HG03060 (cell line): ENCODE results near the gene KLF11.
"Not testable (repeated sequence)": the region's sequence is repeated elsewhere in the genome, so short reads cannot be mapped to it uniquely, and the experiment has no call there.

Experiments used
- ATAC-seq: cut with Tn5 transposase; IDR thresholded peaks from one replicate; pipeline ENCODE4 v1.9.1; 2021; ENCODE audit warnings: low read depth, moderate number of reproducible peaks; ENCODE audit not compliant: unreplicated experiment

KLF11 gene

DNA sequence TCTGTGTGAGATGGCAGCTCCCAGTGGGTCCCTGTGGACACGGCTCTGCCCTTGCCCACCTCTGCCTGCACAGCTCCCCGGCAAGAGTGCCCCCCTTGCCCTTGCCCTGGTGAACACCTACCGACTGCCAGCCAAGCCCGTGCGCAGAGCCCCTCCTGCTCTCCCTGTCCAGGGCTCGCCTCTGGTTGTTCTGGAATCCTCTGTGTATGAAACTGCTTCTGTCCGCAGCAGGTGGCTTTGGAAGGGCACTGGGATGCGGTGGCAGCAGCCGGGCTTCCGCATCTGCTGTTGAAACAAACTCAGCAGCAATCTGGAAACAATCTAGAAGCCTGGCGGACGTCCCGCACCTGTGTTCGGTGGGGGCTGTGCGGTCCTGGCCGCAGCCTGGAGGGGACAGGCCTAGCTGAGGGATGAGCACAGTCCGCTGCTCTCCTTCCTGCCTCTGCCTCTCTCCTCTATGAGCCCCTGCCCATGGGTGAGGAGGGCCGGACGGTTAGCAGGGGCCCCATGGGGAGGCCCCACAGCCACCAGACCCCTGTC, 34.0 kb upstream of the KLF11 start:
- no peak for ATAC-seq

DNA sequence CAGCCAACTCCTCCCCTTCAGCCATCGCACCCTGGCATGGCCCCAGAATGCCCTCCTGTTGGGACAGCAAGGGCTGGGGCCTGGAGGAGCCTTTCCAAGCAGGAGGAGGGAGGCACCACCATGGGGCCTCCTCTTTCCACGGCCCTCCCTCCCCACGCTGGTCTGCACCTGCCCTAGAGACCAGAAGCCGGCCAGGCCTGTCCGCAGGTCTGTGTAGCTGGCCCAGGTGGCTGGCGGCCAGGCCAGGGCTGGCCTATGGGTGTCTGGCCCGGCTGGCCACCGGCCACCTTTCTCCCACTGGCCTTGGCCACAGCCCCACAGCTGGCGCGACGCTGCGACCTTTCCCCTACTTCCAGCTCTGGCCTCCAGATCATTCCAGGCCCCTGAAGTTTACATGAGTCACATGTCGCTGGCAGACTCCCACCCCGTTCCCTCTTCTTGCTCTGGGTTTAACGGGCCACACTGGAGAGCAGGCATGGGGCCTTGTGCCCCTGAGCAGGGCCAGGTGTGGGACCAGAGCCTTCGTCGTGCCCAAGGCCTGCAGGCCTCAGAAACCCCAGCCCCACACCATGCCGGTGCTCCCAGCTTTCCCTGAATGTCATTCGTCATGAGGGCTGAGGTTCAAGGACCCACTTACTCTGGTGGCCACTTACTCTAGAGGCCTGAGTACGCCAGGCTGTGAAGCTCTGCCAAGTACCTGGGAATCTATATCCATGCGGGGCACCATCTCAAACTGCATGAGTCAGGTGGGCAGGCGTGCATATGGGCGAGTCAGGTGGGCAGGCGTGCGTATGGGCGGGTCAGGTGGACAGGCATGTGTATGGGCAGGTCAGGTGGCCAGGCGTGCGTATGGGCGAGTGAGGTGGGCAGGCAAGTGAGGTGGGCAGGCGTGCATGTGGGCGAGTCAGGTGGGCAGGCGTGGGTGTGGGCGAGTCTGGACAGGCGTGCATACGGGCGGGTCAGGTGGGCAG, 33.3 kb upstream of the KLF11 start:
- ATAC-seq: no peak

DNA sequence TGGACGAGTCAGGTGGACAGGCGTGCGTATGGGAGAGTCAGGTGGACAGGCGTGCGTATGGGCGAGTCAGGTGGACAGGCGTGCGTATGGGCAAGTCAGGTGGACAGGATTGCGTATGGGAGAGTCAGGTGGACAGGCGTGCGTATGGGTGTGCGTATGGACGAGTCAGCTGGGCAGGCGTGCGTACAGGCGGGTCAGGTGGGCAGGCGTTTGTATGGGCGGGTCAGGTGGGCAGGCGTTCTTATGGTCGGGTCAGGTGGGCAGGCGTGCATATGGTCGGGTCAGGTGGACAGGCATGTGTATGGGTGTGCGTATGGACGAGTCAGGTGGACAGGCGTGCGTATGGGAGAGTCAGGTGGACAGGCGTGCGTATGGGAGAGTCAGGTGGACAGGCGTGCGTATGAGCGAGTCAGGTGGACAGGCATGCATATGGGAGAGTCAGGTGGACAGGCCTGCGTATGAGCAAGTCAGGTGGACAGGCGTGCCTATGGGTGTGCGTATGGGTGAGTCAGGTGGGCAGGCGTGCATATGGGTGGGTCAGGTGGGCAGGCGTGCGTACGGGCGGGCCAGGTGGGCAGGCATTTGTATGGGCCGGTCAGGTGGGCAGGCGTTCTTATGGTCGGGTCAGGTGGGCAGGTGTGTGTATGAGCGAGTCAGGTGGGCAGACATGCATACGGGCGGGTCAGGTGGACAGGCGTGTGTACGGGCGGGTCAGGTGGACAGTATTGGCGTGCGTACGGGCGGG, 32.3 kb upstream of the KLF11 start:
- not testable (repeated sequence) for ATAC-seq

DNA sequence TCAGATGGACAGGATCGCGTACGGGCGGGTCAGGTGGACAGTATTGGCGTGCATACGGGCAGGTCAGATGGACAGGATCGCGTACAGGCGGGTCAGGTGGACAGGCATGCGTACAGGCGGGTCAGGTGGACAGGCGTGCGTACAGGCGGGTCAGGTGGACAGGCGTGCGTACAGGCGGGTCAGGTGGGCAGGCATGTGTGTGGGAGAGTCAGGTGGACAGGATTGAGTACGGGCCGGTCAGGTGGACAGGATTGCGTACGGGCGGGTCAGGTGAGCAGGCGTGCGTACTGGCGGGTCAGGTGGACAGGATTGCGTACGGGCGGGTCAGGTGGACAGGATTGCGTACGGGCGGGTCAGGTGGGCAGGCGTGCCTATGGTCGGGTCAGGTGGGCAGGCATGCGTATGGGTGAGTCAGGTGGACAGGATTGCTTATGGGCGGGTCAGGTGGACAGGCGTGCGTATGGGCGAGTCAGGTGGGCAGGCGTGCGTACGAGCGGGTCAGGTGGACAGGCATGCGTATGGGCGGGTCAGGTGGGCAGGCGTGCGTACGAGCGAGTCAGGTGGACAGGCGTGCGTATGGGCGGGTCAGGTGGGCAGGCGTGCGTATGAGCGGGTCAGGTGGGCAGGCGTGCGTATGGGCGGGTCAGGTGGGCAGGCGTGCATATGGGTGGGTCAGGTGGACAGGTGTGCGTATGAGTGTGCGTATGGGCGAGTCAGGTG, 31.6 kb upstream of the KLF11 start:
- not testable (repeated sequence) for ATAC-seq

DNA sequence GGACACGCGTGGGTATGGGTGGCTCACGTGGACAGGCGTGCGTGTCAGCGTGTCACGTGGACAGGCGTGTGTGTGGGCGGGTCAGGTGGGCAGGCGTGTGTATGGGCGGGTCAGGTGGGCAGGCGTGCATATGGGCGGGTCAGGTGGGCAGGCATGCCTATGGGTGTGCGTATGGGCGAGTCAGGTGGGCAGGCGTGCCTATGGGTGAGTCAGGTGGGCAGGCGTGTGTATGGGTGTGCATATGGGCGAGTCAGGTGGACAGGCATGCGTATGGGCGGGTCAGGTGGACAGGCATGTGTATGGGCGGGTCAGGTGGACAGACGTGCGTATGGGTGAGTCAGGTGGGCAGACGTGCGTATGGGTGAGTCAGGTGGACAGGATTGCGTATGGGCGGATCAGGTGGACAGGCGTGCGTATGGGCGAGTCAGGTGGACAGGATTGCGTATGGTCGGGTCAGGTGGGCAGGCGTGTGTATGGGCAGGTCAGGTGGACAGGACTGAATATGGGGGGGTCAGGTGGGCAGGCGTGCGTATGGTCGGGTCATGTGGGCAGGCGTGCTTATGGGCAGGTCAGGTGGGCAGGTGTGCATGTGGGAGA, 30.9 kb upstream of the KLF11 start:
- not testable (repeated sequence) for ATAC-seq

DNA sequence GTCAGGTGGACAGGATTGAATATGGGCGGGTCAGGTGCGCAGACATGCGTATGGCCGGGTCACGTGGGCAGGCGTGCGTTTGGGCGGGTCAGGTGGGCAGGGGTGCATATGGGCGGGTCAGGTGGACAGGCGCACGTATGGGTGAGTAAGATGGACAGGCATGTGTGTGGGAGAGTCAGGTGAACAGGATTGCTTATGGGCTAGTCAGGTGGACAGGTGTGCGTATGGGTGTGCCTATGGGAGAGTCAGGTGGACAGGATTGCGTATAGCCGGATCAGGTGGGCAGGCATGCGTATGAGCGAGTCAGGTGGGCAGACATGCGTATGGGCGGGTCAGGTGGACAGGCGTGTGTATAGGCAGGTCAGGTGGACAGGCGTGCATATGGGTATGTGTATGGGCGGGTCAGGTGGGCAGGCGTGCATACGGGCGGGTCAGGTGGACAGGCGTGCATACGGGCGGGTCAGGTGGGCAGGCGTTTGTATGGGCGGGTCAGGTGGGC, 30.3 kb upstream of the KLF11 start:
- ATAC-seq: no peak

DNA sequence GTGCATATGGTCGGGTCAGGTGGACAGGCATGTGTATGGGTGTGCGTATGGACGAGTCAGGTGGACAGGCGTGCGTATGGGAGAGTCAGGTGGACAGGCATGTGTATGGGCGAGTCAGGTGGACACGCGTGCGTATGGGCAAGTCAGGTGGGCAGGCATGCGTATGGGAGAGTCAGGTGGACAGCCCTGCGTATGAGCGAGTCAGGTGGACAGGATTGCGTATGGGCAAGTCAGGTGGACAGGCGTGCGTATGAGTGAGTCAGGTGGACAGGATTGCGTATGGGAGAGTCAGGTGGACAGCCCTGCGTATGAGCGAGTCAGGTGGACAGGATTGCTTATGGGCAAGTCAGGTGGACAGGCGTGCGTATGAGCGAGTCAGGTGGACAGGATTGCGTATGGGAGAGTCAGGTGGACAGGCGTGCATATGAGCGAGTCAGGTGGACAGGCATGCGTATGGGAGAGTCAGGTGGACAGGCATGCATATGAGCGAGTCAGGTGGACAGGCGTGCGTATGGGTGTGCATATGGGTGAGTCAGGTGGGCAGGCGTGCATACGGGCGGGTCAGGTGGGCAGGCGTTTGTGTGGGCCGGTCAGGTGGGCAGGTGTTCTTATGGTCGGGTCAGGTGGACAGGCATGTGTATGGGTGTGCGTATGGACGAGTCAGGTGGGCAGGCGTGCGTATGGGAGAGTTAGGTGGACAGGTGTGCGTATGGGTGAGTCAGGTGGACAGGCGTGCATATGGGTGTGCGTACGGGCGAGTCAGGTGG, 29.5 kb upstream of the KLF11 start:
- ATAC-seq: not testable (repeated sequence)

DNA sequence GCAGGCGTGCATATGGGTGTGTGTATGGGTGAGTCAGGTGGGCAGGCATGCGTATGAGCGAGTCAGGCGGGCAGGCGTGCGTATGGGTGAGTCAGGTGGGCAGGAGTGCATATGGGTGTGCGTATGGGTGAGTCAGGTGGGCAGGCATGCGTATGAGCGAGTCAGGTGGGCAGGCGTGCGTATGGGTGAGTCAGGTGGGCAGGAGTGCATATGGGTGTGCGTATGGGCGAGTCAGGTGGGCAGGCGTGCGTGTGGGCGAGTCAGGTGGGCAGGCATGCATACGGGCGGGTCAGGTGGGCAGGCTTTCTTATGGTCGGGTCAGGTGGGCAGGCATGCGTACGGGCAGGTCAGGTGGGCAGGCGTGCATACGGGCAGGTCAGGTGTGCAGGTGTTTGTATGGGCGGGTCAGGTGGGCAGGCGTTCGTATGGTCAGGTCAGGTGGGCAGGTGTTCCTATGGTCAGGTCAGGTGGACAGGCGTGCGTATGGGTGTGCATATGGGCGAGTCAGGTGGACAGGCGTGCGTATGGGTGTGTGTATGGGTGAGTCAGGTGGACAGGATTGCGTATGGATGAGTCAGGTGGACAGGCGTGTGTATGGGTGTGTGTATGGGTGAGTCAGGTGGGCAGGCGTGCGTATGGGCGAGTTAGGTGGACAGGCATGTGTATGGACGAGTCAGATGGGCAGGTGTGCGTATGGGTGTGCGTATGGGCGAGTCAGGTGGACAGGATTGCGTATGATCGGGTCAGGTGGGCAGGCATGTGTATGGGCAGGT, 28.7 kb upstream of the KLF11 start:
- ATAC-seq: no peak

DNA sequence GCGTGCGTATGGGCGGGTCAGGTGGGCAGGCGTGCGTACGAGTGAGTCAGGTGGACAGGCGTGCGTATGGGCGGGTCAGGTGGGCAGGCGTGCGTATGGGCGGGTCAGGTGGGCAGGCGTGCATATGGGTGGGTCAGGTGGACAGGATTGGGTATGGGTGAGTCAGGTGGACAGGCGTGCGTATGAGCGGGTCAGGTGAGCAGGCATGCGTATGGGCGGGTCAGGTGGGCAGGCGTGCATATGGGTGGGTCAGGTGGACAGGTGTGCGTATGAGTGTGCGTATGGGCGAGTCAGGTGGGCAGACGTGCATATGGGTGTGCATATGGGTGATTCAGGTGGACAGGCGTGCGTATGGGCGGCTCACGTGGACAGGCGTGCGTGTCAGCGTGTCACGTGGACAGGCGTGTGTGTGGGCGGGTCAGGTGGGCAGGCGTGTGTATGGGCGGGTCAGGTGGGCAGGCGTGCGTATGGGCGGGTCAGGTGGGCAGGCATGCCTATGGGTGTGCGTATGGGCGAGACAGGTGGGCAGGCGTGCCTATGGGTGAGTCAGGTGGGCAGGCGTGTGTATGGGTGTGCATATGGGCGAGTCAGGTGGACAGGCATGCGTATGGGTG, 27.9 kb upstream of the KLF11 start:
- not testable (repeated sequence) for ATAC-seq

DNA sequence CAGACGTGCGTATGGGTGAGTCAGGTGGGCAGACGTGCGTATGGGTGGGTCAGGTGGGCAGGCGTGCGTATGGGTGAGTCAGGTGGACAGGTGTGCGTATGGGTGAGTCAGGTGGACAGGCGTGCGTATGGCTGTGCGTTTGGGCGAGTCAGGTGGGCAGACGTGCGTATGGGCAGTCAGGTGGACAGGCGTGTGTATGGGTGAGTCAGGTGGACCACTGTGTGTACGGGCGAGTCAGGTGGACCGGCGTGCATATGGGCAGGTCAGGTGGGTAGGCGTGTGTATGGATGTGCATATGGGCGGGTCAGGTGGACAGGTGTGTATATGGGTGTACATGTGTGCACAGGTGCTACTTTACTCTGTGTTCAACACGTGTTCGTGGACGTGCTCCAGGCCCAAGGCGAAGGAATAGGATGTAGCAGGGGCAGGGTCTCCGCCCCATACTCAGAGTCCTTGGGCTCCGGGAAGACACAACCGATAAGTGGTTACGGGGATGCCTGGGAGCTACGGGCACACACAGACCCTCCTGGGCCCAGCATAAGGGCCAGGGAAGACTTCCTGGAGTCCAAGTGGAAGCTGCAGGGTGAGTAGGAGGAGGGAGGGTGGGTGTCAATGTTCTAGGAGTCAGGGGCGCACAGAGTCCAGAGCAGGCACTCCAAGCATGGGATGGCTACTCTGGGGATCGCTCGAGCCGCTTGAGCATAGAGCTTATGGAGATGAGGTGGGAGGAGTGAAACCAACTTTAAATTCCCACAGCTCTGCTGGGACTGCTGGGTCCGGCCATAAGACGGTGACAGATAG, 27.1 kb upstream of the KLF11 start:
- ATAC-seq: no peak

DNA sequence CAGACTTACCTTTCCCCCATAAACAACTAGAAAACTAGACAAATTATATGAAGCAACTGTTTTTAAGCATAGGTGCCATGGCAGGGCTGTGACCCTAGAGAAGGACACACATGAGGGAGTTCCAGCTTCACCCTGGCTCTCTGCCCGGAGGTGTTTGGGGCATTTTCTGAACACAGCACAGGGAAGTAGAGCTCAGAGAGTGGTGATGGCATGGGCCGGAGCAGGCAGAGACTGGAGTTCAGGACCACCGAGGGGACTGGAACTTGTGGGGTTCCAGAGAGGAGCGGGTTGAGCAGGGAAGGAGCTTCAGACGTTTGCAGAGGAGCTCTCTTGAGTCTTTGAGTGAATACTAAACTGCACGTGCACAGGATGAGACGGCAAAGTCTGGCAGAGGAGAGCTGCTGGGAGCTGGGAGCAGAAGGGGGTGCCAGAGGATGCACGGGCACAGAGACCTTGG, 26.5 kb upstream of the KLF11 start:
- ATAC-seq: no peak

DNA sequence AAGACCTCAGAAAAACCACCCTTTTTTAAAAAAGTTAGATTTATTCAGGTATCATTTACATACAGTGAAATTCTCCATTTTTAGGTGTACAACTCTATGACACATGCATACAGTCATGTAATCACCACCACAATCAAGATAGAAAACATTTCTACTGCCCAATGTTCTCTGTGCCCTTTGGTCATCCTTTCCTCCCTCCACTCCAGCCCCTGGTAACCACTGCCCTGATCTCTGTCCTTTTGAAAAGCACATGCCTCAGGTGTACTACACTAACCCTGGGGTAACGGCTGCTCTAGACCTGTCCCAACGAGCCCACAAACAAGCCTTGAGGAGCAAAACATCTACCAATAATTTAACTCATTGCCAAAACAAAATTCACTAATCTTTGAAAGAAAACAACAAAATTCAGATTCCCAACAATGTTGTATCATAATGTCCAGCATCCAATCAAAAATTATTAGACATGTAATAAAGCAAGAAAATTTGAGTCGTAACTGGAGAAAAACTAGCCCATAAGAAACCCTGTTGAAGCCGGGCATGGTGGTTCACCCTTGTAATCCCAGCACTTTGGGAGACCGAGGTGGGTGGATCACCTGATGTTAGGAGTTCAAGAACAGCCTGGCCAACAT, 25.9 kb upstream of the KLF11 start:
- no peak for ATAC-seq

DNA sequence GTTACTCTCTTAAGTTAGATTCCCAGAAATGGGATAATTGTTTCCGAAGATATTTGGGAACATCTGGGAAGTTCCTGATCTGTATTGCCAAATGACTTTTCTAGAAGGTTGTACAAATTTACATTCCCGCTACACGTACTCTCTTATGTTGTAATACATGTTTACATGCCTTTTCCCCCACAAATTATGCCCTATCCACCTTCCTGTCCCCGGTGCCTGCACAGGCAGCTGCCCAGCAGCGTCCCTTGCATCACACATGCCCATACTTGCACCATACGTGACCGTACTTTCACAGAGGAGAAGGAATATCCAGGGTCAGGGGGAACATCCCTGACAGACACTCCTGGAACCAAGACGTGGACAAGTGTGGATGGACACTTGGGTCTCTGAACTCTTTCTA, 24.2 kb upstream of the KLF11 start:
- ATAC-seq: no peak

DNA sequence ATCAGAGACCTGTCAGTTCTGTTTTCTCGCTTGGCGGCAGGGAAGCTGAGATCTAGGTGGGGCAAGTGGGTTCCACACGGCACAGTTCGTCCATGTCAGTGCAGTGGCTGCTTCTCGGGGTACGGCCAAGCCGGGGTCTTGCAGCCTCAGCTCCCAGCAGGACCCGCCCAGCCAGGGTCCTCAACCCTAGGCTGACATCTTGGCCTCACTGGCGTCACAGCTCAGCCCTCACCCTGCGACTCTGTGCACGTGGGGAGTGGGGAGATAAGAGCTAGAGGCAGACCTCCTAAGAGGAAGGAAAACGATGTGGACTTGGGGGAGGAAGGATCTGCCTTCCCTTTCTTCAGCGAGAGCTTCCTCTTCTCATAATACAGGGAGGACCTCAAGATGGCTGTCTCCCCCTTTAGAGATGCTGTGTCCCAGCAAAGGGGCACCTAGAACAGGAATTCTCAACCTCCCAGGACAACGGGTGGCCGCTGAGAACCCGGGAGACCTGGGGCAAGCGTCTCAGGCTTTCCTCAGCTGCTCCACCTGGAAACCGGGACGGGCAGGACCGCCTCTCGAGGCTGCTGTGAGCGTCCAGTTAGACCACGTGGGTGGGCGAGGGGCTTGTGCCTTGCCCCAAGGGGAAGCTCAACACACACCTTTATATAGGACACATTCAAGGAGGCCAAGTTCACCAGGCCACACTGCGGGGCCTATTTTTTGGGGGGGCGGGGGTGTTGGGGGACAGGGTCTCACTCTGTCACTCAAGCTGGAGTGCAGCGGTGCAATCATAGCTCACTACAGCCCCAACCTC, 23.5 kb upstream of the KLF11 start:
- ATAC-seq: no peak

DNA sequence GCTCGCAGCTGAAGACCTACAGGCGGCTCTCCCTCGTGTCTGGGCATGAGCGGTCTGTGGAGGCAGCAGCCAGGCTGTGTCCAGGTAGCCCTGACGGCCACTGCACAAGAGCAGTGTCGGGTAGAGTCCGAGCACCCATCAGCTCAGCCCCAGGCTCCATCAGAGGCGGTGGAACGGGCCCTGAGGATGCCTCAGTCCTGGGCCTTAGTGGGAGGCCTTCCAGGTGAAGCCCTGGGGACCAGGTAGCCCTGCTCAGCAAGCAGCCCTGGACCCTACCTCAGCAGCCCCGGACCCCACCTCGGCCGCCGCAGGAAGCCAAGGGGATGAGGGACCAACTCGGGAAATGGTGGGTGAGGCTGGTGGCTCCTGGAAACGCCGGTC, 21.3 kb upstream of the KLF11 start:
- ATAC-seq: no peak

DNA sequence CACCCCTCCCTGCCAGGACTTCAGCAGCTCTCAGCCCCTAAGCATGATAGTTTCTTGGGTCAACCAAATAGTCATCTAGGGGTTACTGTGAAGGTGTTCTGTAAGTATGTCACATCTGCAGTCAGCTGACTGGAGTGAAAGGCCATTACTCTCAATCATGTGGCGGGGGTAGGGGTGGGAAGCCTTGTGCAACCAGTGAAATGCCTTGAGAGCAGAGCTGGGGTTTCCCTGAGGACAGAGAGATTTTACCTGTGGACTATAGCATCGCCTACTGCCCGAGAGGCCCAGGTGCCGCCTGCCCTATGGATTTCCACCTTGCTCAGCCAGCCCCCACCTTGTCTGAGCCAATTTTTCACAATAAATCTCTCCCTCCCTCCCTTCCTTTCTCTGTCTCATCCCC, 20.9 kb upstream of the KLF11 start:
- no peak for ATAC-seq
